ENCODE results near the gene KLF1. TPM values are rescaled to one million over a fixed set of nuclear protein-coding genes. Genes with fewer than 3 reads are reported as not detected.
A peak's percentile ranks its signal among the peaks of the same experiment; 100 is the strongest.

The KLF1 gene
- total and polyA plus RNA-seq, 2 of the 8 experiments (the other 6 are each of a cell fraction or from before 2014, with no cell fraction given), result 0.84 to 0.91 TPM

DNA sequence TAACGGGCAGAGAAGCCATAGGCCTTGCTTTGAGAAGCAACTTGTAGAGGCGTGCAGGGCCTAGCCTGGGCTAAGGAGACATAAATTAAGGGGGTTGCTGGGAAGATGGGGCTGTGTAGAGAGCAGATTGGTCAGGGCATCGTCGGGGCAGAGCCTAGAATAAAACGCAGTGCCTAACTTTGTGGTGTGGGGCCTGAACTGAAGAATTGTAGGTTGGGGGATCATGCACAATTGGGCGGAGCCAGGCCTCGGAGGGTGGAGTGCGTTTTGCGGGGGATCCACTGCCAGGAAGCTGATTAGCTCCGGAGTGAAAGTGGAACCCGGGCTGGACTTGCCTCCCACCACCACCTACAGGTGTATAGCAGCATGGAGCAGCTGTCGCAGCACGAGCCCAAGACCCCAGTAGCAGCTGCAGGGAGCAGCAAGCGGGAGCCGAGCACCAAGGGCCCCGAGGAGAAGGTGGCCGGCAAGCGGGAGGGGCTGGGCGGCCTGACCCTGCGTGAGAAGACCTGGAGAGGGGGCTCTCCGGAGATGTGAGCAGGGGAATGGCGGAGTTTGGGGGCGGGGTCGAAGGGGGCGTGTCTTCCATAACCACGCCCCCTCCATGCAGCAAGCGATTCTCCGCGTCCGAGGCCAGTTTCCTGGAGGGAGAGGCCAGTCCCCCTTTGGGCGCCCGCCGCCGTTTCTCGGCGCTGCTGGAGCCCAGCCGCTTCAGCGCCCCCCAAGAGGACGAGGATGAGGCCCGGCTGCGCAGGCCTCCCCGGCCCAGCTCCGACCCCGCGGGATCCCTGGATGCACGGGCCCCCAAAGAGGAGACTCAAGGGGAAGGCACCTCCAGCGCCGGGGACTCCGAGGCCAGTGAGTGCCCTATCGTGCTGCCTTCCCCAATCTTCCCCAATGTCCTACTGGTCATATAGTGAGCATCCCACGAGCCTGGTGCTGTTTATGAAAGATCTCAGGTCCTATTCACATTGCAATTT, 19.6 kb downstream of the KLF1 start (continued):
- TF ChIP-seq RAD21 (IDR thresholded peaks at IDR 0.05 in 1 of 2, conservative IDR thresholded peaks at IDR 0.05 in 1 of 2; ENCODE audit: low read depth in 2 of 2, low read length in 2 of 2), result peak in 1 of 2 experiments; percentile 4; a peak in 1 of 4 replicates
- TF ChIP-seq POU5F1 (IDR thresholded peaks at IDR 0.05; ENCODE audit: low read depth, low read length), result no peak
- no peak for TF ChIP-seq GTF2F1 (IDR thresholded peaks at IDR 0.05; ENCODE audit: borderline replicate concordance, low read depth, low read length)
- no peak for TF ChIP-seq EGR1 (IDR thresholded peaks at IDR 0.05; ENCODE audit: borderline replicate concordance, low read depth, low read length)
- TF ChIP-seq SIRT6 (IDR thresholded peaks at IDR 0.05; ENCODE audit: low read length), result no peak
- 0 out of 4 replicates have a peak, but pooled peaks of 1 of the 2 experiments have one; percentile 27 for TF ChIP-seq SIN3A (conservative IDR thresholded peaks at IDR 0.05 in 1 of 2, IDR thresholded peaks at IDR 0.05 in 1 of 2; ENCODE audit: low read depth in 1 of 2, low read length in 2 of 2)
- TF ChIP-seq, protein P1, sequence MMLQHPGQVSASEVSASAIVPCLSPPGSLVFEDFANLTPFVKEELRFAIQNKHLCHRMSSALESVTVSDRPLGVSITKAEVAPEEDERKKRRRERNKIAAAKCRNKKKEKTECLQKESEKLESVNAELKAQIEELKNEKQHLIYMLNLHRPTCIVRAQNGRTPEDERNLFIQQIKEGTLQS (IDR thresholded peaks at IDR 0.05; ENCODE audit: insufficient read depth, low read depth, low read length), result no peak
- no peak for TF ChIP-seq EP300 (IDR thresholded peaks at IDR 0.05; ENCODE audit: borderline replicate concordance in 1 of 2, low read depth in 2 of 2, low read length in 2 of 2)
- TF ChIP-seq EZH2 (IDR thresholded peaks at IDR 0.05; ENCODE audit: low read depth, low read length, severe bottlenecking), result no peak
- no peak for TF ChIP-seq NRF1 (IDR thresholded peaks at IDR 0.05; ENCODE audit: low read depth, low read length)
- TF ChIP-seq, protein P2, sequence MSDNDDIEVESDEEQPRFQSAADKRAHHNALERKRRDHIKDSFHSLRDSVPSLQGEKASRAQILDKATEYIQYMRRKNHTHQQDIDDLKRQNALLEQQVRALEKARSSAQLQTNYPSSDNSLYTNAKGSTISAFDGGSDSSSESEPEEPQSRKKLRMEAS (IDR thresholded peaks at IDR 0.05), result no peak
- no peak for TF ChIP-seq CTBP2 (IDR thresholded peaks at IDR 0.05; ENCODE audit: borderline replicate concordance, insufficient read depth, insufficient read length, low read length)
- TF ChIP-seq CBX8 (IDR thresholded peaks at IDR 0.05; ENCODE audit: borderline replicate concordance, low read depth, low read length), result no peak
- TF ChIP-seq HDAC6 (IDR thresholded peaks at IDR 0.05; ENCODE audit: low read depth, low read length), result no peak
- no peak for TF ChIP-seq RBBP5 (IDR thresholded peaks at IDR 0.05; ENCODE audit: borderline replicate concordance, low read depth, low read length)
- no peak for TF ChIP-seq TAF7 (optimal IDR thresholded peaks at IDR 0.05; ENCODE audit: borderline replicate concordance, low read depth, low read length)
- TF ChIP-seq TBP (IDR thresholded peaks at IDR 0.05; ENCODE audit: low read depth, low read length), result peak; percentile 33; the same call in 1 of the 2 replicates
- TF ChIP-seq MAFK (IDR thresholded peaks at IDR 0.05; ENCODE audit: low read depth, low read length), result no peak
- no peak for TF ChIP-seq TCF12 (IDR thresholded peaks at IDR 0.05; ENCODE audit: low read depth, low read length)
- TF ChIP-seq GABPA (IDR thresholded peaks at IDR 0.05; ENCODE audit: borderline replicate concordance, insufficient read depth, low read length), result no peak

Measured in H1 (cell line).